B cell (primary cell): ENCODE results near the gene HTR3A. TPM values are rescaled to one million over a fixed set of nuclear protein-coding genes. Genes with fewer than 3 reads are reported as not detected.

Experiments
- ATAC-seq: fragments of 200-7000 bp; cut with Tn5 transposase; one replicate; pipeline ENCODE4 v1.10.0; 2021; ENCODE audit warnings: low read depth, mild to moderate bottlenecking, moderate number of reproducible peaks, moderate library complexity
- CTCF ChIA-PET: fragments of 350-600 bp; sonication (Branson Sonifier 250); formaldehyde crosslinking; loops from one replicate; lab custom pipeline; 2021; ENCODE audit warnings: antibody characterized with exemption, inconsistent platforms; lab: Charles Lee
- POLR2A ChIA-PET: fragments of 350-600 bp; sonication (Branson Sonifier 250); formaldehyde crosslinking; loops from one replicate; lab custom pipeline; 2021; ENCODE audit warnings: antibody characterized with exemption; lab: Charles Lee
- DNase-seq: peaks from one replicate; pipeline ENCODE4 v3.0.0; 2013
- H2AFZ ChIP-seq: 2 replicates; pipeline ENCODE4 v1.6.1; 2012; ENCODE audit warnings: mild to moderate bottlenecking, low read depth, low read length; ENCODE audit not compliant: insufficient read depth, poor library complexity, severe bottlenecking
- H3K27ac ChIP-seq, 2 donors: 1 replicate in 1 of 2; 2 replicates in 1 of 2; pipeline ENCODE4 v1.5.1; 2012 to 2013; ENCODE audit warnings: low read length in 2 of 2, mild to moderate bottlenecking in 2 of 2, moderate library complexity in 1 of 2
- H3K27me3 ChIP-seq, 4 experiments: fragments of 200-600 bp in 1 of 4; sonication (generic) in 1 of 4; replicated peaks in 1 of 4; 1 replicate in 2 of 4; 2 replicates in 2 of 4; pipeline versions ENCODE4 v1.6.1 to v1.7.0; 2013 to 2016; ENCODE audit warnings: low read length in 3 of 4, mild to moderate bottlenecking in 2 of 4, mixed read lengths in 1 of 4, moderate library complexity in 1 of 4; ENCODE audit not compliant: insufficient read depth in 4 of 4, control insufficient read depth in 3 of 4; ENCODE audit errors: control extremely low read depth in 1 of 4
- H3K36me3 ChIP-seq, 2 experiments: replicated peaks in 1 of 2; 1 replicate in 1 of 2; 2 replicates in 1 of 2; pipeline versions ENCODE4 v1.6.1 to v1.7.1; 2013; ENCODE audit warnings: low read length in 1 of 2; ENCODE audit not compliant: insufficient read depth in 2 of 2, control insufficient read depth in 1 of 2; ENCODE audit errors: control extremely low read depth in 1 of 2, extremely low read depth in 1 of 2
- H3K4me1 ChIP-seq, 2 donors: fragments of 200-600 bp in 1 of 2; sonication (generic) in 1 of 2; 1 replicate in 1 of 2; 2 replicates in 1 of 2; pipeline versions ENCODE4 v1.5.1 to v1.6.1; 2013 to 2017; ENCODE audit warnings: low read length in 2 of 2; ENCODE audit not compliant: control insufficient read depth in 2 of 2, insufficient read depth in 2 of 2
- H3K4me2 ChIP-seq: replicated peaks from 2 replicates; pipeline ENCODE3; 2012; ENCODE audit warnings: mild to moderate bottlenecking, low read depth, low read length; ENCODE audit not compliant: poor library complexity, severe bottlenecking
- H3K4me3 ChIP-seq, 5 experiments: fragments of 200-600 bp in 1 of 5; sonication (generic) in 1 of 5; 1 replicate in 3 of 5; 2 replicates in 2 of 5; pipeline versions ENCODE4 v1.5.1 to v1.7.0; 2011 to 2016; ENCODE audit warnings: low read length in 4 of 5, mild to moderate bottlenecking in 4 of 5, low read depth in 2 of 5, control low read depth in 1 of 5, moderate library complexity in 1 of 5; ENCODE audit not compliant: insufficient read depth in 1 of 5; ENCODE audit errors: control extremely low read depth in 1 of 5, extremely low read depth in 1 of 5
- H3K79me2 ChIP-seq: fragments of 200-600 bp; sonication (generic); one replicate; pipeline ENCODE4 v1.6.0; 2016; ENCODE audit warnings: low read length; ENCODE audit not compliant: control insufficient read depth, insufficient read depth
- H3K9ac ChIP-seq: fragments of 200-600 bp; sonication (generic); 2 replicates; pipeline ENCODE4 v1.6.1; 2017; ENCODE audit warnings: mild to moderate bottlenecking, low read length, moderate library complexity
- H3K9me3 ChIP-seq, 3 donors: one replicate each; pipeline versions ENCODE4 v1.6.1 to v1.7.1; 2013; ENCODE audit warnings: low read length in 2 of 3; ENCODE audit not compliant: control insufficient read depth in 2 of 3, insufficient read depth in 1 of 3; ENCODE audit errors: control extremely low read depth in 1 of 3
- H4K20me1 ChIP-seq: 2 replicates; pipeline ENCODE4 v1.6.0; 2012; ENCODE audit warnings: mild to moderate bottlenecking, low read length; ENCODE audit not compliant: insufficient read depth, control insufficient read depth, poor library complexity, severe bottlenecking
- H3K27ac Mint-ChIP-seq: one replicate; pipeline ENCODE4 v1.8.0; 2021; ENCODE audit warnings: mixed read lengths
- H3K27me3 Mint-ChIP-seq: one replicate; pipeline ENCODE4 v1.8.0; 2021; ENCODE audit warnings: mixed read lengths
- H3K4me1 Mint-ChIP-seq: one replicate; pipeline ENCODE4 v1.8.0; 2021; ENCODE audit warnings: mixed read lengths
- H3K4me3 Mint-ChIP-seq: one replicate; pipeline ENCODE4 v1.8.0; 2021; ENCODE audit warnings: mixed read lengths
- H3K9me3 Mint-ChIP-seq: one replicate; pipeline ENCODE4 v1.8.0; 2022; ENCODE audit warnings: mixed read lengths; ENCODE audit not compliant: insufficient read depth
- EZH2 ChIP-seq: IDR thresholded peaks from 2 replicates; pipeline ENCODE4 v1.6.1; 2012; ENCODE audit warnings: borderline replicate concordance, low read depth, mild to moderate bottlenecking, moderate library complexity, low read length; ENCODE audit not compliant: insufficient read depth, poor library complexity, severe bottlenecking
- WGBS: methylation state at CpG from one replicate; pipeline ENCODE4 v1.1.5; 2013; ENCODE audit warnings: missing lambda C conversion rate; ENCODE audit not compliant: insufficient coverage; 5-methylcytosine and 5-hydroxymethylcytosine counted together
- intact Hi-C: fragments of 100-400 bp; cut with micrococcal nuclease; formaldehyde crosslinking; loops from one replicate; pipeline ENCODE4 v1.10.0; 2022
- polyA plus RNA-seq: library from polyadenylated mRNA; depleted of rRNA; stranded (reverse); fragments of >200 nt; gene quantifications from 2 replicates; pipeline ENCODE4 v1.2.3, GENCODE V29; 2012
- total RNA-seq, 2 donors: library from RNA; stranded (reverse); fragments of 120-200 nt in 1 of 2; gene quantifications; 1 replicate in 1 of 2; 2 replicates in 1 of 2; pipeline versions ENCODE4 v1.2.3 to v1.2.4, GENCODE V29; 2013 to 2022
- TF ChIP-seq, protein P1 (sequence below): fragments of 200-600 bp; IDR thresholded peaks from one replicate; pipeline ENCODE4 v1.8.0; 2022; ENCODE audit warnings: antibody characterized with exemption, mild to moderate bottlenecking

Gene HTR3A
- total and polyA plus RNA-seq, 2 donors (not counting 1 experiment from before 2014, with no cell fraction given): 8.1 to 16.1 TPM

DNA sequence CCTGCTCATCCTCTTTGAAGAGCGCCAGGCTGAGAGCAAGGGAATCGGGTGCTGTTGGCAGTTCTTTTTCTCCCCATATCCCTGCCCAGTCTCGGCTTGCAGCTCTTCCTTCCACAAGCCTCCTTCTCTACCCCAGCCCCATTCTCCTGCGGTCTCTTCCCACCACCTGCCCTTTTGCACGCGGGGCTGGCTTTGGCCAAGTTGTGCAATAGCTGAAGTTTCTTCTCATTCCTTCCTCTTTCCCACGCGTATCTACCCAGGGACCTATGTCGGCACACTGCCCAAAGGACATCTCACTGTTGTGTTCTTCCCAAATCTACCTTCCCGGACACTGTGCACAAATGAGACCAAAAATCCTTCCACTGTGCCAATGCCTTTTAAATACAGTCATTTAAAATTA, 22.3 kb upstream of the HTR3A start:
- DNase-seq (no peak), ATAC-seq (no peak)
- no peak for TF ChIP-seq EZH2
- TF ChIP-seq, protein P1, sequence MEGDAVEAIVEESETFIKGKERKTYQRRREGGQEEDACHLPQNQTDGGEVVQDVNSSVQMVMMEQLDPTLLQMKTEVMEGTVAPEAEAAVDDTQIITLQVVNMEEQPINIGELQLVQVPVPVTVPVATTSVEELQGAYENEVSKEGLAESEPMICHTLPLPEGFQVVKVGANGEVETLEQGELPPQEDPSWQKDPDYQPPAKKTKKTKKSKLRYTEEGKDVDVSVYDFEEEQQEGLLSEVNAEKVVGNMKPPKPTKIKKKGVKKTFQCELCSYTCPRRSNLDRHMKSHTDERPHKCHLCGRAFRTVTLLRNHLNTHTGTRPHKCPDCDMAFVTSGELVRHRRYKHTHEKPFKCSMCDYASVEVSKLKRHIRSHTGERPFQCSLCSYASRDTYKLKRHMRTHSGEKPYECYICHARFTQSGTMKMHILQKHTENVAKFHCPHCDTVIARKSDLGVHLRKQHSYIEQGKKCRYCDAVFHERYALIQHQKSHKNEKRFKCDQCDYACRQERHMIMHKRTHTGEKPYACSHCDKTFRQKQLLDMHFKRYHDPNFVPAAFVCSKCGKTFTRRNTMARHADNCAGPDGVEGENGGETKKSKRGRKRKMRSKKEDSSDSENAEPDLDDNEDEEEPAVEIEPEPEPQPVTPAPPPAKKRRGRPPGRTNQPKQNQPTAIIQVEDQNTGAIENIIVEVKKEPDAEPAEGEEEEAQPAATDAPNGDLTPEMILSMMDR: no peak
- no peaks in the 10 kb centered on the region for H4K20me1 ChIP-seq
- 43% methylated on average over 9 of the region's 10 CpGs for WGBS
- H3K9me3 ChIP-seq: no peaks in the 10 kb centered on the region
- no peak overlapping the region for H2AFZ ChIP-seq
- peaks cover 8 to 9% of the 10 kb centered on the region in 2 donors for H3K4me1 ChIP-seq
- Mint-ChIP-seq H3K27me3 (peaks cover 11% of the 10 kb centered on the region), H3K9me3 (no peaks in the 10 kb centered on the region), H3K4me1 (peaks cover 10% of the 10 kb centered on the region), H3K27ac (no peak overlapping the region), H3K4me3 (no peak overlapping the region)
- H3K79me2 ChIP-seq: no peaks in the 10 kb centered on the region
- ChIA-PET POLR2A (no interaction called here), CTCF (interaction anchor here (1.0 to 1.2 kb wide), 2 partner anchors 12 to 57 kb away, joined by 3 to 4 read pairs; no protein-coding TSS in a partner anchor)
- H3K27me3 ChIP-seq: peaks cover 0 to 4% (median 2%) of the 10 kb centered on the region in 4 experiments
- H3K9ac ChIP-seq: no peak overlapping the region
- intact Hi-C loops: no loop called here
- no peak overlapping the region for H3K4me2 ChIP-seq
- no peak overlapping the region for H3K4me3 ChIP-seq
- no peaks in the 10 kb centered on the region for H3K36me3 ChIP-seq
- no peak overlapping the region for H3K27ac ChIP-seq

DNA sequence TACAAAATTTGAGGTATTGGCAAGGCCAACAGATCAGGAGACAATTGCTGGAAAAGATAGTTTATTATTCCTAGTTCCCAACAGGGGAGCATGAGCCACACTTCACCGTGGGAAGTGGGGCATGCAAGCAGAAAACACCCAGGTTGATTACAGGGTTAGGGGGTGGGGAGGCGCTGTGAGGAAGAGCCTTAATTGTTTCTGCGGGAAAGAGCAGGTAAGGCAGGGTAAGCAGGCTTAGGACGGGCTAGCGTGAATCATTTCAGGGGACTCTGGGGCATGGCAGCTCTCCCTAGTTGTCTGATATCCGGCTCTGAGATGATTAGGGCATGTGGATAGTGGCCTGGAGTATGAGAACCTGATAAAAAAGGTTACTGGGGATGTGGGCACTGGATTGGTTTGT, 20.7 kb upstream of the HTR3A start:
- Histone ChIP-seq H2AFZ (no peak overlapping the region), H3K9me3 (no peaks in the 10 kb centered on the region), H3K36me3 (no peaks in the 10 kb centered on the region), H3K27me3 (peaks cover 0 to 4% (median 2%) of the 10 kb centered on the region in 4 experiments), H3K9ac (no peak overlapping the region), H3K4me2 (no peak overlapping the region), H3K4me1 (no peaks in the 10 kb centered on the region), H3K27ac (no peak overlapping the region), H3K4me3 (no peak overlapping the region), H3K79me2 (no peaks in the 10 kb centered on the region), H4K20me1 (no peaks in the 10 kb centered on the region)
- peaks cover 11% of the 10 kb centered on the region for H3K27me3 Mint-ChIP-seq
- TF ChIP-seq, protein P1: no peak
- no peak for TF ChIP-seq EZH2
- no peak overlapping the region for H3K4me3 Mint-ChIP-seq
- no peaks in the 10 kb centered on the region for H3K4me1 Mint-ChIP-seq
- intact Hi-C loops: no loop called here
- ATAC-seq (no peak), DNase-seq (no peak)
- 86% methylated on average over 6 of the region's 6 CpGs for WGBS
- CTCF ChIA-PET: interaction anchor here (0.6 to 1.3 kb wide), 3 partner anchors 10 to 307 kb away, joined by 3 to 4 read pairs (median 3); no protein-coding TSS in a partner anchor
- H3K9me3 Mint-ChIP-seq: no peaks in the 10 kb centered on the region
- POLR2A ChIA-PET: no interaction called here
- H3K27ac Mint-ChIP-seq: no peak overlapping the region
